Bone marrow (tissue), 2 donors: ENCODE measurements around the gene FASTKD1.
"Not testable (repeated sequence)": the region's sequence is repeated elsewhere in the genome, so short reads cannot be mapped to it uniquely, and the experiment has no call there.

ENCODE experiments used
- DNase-seq, 2 donors: peaks; one replicate each; lab custom pipeline; 2025; lab: John Stamatoyannopoulos, UW

Gene FASTKD1, protein sequence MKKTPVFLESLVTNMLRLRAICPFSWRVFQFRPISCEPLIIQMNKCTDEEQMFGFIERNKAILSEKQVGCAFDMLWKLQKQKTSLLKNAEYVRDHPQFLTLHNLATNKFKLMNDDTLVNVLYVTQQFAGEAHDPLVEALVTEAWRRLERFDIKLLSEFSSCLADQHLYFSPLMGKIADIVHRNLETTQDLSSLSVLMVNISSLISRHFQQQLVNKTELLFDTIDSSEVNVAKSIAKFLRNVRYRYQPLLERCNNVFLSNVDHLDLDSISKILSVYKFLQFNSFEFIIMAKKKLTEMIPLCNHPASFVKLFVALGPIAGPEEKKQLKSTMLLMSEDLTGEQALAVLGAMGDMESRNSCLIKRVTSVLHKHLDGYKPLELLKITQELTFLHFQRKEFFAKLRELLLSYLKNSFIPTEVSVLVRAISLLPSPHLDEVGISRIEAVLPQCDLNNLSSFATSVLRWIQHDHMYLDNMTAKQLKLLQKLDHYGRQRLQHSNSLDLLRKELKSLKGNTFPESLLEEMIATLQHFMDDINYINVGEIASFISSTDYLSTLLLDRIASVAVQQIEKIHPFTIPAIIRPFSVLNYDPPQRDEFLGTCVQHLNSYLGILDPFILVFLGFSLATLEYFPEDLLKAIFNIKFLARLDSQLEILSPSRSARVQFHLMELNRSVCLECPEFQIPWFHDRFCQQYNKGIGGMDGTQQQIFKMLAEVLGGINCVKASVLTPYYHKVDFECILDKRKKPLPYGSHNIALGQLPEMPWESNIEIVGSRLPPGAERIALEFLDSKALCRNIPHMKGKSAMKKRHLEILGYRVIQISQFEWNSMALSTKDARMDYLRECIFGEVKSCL

DNA sequence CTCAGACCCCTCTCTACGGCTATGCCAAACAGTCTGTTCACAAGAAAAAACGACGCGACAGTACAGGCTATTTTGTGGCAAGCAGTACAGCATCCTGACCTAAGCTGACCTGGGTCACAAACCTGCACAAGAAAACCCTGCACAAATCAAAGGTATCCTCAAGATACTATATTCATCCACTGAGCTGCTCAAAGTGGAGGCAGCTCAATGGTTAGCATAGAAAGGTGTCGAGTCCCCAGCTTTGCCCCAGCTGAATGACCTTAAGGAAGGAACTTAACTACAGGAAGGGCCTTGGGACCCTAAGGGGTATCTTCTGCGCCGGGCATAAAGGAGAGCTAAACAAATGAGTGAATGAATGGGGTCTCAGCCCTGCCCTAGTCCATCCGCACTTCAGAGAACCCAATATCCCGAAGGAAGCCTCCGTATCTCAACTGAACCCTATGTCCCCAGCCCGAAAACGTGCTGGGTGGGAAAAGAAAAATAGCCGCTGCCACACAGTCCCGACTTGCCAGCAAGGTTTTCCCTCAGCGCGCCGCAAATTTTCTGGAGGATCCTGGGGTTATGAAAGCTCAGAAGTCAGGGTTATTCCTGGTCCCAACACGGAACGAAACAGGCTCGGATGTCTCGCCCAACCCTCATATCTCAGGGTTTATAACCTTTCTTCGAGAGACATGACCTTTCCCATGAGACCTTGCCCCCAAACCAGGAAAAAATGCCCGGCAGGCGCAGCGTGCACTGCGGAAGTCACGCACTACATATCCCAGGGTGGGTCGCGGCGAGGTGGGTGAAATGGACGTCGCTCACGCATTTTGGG, at the start of gene FASTKD1:
Gene FASTKD1, minus strand, starts transcription at position 706 of the 814 bp plus-strand sequence. CDS start 1,836 bp downstream, outside the sequence.
- peak; percentile 48 to 85 for DNase-seq

DNA sequence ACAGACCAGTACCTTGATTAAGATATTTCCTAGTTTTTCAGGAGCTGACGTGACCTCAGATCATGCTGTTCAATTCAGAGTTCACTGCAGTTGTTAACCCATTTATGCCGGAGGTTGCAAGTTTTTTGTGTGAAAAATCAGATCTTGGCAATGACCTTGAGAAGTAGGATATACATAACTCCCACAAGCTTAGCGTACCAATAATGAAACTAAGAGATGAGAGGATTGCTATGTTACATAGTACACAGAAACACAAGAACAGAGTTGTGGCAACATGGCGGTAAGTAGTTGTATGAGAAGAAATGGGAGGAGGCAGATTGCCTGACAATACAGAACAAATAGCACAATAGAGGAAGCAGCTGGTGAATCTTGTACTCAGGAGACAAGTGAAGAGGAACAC, 49.6 kb upstream of the FASTKD1 start:
- peak in 1 of 2 donors; percentile 13 for DNase-seq

DNA sequence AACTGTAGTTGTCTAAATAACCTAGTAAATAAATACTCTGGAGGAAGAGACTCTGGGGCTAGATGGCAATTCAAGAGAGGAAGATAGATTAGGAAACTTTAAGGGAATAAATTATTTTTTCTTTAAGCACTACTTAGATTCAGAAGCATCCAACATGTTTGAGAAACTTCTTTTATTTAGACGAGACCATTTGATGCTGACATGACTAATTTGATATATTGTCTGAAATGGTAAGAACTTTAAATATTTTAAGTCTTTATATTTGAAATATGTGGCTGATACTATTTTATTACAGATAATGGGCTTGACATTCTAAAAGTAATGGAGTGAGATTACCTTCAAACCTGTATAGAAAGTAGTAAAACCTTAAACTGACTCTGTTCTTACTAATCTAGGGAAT, 46.8 kb upstream of the FASTKD1 start:
- DNase-seq = no peak

DNA sequence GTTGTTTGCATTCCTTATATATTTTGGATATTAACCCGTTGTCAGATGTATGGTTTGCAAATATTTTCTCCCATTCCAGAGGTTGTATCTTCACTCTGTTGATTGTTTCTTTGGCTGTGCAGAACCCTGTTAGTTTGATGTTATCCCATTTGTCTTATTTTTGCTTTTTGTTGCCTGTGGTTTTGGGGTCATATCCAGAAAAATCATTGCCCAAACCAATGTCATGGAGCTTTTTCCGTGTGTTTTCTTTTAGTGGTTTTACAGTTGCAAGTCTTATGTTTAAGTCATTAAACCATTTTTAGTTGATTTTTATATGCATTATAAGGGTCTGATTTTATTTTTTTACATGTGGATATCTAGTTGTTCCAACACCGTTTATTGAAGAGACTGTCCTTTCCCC, 46.3 kb upstream of the FASTKD1 start:
- DNase-seq = no peak

DNA sequence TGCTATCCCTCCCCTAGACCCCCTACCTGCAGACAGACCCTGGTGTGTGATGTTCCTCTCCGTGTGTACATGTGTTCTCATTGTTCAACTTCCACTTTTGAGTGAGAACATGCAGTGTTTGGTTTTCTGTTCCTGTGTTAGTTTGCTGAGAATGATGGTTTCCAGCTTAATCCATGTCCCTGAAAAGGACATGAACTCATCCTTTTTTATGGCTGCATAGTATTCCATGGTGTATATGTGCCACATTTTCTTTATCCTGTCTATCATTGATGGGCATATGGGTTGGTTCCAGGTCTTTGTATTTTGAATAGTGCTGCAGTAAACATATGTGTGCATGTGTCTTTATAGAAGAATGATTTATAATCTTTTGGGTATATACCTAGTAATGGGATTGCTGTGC, 42.3 kb upstream of the FASTKD1 start:
- not testable (repeated sequence) for DNase-seq

DNA sequence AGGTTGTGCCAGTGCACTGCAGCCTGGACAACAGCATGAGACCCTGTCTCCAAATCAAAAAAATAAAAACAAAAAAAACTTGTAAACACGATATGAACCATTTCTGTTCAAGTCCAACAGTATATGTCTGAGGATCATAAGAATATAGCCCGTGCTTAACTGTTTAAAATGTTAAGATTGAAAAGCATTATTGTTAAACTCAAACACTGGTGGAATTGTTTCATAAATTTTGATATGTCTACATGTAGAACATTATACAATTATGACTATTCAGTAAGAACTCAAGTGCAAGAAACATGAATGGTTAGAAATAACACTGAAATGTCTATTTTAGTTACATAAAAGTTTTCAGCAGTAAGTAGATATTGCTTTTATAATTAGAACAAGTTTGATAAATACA, 40.2 kb upstream of the FASTKD1 start:
- no peak for DNase-seq

DNA sequence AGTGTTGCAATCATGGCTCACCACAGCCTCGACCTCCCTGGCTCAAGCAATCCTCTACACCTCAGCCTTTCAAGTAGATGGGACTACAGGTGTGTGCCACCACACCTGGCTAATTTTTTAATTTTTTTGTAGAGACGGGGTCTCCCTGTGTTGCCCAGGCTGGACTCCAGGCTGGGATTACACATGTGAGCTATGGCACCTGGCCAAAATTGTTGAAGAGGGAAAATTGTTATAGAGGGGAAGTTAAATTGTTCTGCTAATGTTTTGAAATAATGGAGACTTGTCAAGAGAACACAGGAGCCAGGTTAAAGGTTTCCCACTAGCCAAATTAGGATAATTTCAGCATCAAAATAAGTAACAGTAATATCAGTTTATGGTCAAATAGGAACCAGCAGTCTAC, 35.6 kb upstream of the FASTKD1 start:
- no peak for DNase-seq

DNA sequence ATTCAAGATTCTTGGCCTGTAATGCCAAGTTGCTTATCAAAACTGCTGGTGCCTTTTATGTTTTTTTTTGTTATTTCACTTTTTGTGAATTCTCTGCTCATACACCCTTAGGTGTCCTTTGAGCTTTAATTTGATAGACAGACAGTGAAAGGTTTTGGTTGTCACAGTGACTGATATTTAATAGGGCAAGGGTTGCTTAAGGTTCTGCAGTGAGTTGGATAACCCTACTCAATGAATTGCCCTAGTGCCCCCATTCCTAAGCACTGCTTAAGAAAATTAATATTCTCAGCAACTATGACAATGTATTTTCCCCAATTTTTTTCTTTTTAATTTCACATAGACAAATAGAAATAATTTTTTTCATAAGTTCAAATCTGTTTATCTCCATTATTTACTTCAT, 25.9 kb upstream of the FASTKD1 start:
- no peak for DNase-seq

DNA sequence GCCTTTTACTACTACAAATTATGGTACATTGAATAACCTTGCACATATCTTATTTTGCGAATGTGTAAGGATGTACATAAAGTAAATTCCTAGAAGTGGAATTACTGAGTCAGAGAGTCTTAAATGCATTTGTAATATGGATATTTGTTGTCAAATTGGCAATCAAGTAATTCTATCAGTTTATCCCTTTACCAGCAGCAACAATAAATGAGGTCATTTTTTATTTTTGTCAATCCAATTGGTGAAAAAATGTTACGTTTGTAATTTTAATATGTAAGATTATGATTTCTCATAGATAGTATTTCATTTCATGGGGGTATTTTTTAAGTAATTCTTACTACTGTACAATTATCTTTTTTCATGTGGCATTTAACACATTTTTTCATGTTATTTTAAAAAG, 25.3 kb upstream of the FASTKD1 start:
- no peak for DNase-seq

DNA sequence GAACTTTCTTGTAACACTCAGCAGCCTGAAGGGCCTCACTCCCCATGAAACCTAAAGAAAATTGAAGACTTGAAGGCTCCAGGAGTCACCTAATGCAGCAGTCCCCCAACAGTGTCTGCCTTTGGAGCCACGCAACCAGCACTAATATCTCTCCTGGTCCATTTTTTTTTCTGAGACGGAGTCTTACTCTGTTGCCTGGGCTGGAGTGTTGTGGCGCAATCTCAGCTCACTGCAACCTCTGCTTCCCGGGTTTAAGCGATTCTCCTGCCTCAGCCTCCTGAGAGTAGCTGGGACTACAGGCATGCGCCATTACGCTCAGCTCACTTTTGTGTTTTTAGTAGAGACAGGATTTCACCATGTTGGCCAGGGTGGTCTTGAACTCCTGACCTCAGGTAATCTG, 22.9 kb upstream of the FASTKD1 start:
- not testable (repeated sequence) for DNase-seq

DNA sequence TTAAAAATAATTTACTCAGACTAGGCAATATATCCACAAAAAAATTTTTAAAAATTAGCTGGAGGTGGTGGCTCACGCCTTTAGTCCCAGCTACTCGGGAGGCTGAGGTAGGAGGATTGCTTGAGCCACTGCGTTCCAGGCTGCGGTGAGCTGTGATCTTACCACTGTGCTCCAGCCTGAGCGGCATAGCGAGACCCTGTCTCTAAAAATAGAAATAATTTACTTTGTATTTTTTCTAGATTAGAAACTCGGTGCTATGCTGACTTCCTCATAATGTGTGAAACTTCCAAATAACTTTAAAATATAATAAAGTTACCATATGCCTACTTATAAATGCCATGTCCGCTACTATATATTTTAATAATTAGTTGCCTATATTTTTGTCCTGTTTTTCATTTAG, 17.1 kb upstream of the FASTKD1 start:
- no peak for DNase-seq

DNA sequence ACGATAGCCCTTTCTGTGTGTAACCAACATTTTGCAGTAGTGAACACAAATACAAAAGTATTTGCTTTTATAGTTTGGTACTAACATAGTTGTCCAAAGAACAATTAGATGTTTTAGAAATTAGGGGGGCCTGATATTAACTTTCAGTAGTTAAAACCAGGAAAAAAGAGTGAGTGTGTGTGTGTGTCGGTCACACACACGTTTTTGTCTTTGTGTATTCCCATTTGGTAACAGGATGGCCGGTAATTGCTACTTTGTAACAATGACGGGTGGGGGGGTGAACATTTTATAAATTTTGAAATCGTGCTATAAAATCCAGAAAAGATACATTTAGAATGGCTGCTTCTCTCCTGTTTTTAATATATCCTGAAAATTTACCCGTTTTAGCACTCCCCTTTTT, 12.0 kb upstream of the FASTKD1 start:
- DNase-seq = no peak

DNA sequence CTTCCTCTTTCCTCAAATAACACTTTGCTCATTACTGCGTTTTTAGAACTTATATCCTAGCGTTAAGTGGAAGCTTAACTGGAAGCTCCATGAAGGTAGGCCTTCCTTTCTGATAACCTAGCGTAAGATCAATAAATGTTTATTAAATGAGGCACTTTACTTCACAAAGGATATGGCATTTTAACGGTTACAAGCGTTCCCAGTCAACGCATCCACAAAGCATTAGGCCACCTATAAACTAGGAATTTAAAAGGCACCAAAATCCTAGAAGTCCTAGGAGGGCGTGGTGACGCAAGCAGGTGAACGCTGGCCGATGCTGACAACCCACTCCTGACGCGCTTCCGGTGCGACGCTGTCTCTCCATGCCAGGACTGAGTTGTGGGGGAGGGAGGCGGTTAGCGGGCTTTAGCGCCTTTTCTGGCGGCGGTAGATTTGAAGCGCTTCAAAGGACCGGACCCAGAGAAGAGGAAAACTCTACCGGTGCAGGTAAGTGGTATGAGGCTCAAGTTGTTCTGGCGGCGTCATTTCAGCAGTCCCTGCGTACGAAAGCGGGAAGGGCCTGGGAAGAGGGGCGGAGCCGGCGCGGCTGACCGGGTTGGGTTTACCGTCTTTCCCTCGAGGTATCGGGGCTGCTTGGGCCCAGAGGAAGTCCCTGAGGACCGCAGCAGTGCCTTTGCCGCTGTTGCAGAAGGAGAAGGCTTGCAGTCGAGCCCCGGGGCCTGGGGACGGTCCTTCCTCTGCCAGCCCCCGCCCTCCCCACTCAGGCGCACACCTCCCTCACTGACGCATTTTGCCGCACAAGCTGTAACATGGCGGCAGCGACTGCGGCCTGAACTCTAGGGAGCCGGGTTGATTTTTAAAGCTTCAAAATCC, 10.6 kb upstream of the FASTKD1 start, which contains the start of gene PPIG:
Gene PPIG, plus strand, starts transcription at position 347 of the 873 bp plus-strand sequence. CDS start 19,691 bp downstream, outside the sequence.
- DNase-seq = peak; percentile 88 to 91

DNA sequence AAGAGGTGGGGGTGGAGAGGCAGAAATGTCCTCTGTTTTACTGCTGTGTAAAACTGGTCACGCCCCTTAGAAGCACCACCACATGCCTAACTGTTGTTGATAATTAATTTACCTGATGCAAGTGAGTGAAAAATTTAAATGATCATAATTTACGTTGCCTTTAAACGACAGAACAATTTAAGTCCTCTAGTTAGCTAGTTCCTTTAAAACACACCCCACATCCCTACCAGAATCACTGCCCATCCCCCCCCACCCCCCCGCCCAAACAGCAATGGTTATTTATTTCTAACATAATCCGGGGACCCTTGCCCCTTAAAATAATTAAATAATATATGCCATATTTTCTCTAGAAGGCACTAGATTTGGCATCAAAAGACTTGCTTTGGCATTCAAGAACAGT, 9.9 kb upstream of the FASTKD1 start:
- no peak for DNase-seq

DNA sequence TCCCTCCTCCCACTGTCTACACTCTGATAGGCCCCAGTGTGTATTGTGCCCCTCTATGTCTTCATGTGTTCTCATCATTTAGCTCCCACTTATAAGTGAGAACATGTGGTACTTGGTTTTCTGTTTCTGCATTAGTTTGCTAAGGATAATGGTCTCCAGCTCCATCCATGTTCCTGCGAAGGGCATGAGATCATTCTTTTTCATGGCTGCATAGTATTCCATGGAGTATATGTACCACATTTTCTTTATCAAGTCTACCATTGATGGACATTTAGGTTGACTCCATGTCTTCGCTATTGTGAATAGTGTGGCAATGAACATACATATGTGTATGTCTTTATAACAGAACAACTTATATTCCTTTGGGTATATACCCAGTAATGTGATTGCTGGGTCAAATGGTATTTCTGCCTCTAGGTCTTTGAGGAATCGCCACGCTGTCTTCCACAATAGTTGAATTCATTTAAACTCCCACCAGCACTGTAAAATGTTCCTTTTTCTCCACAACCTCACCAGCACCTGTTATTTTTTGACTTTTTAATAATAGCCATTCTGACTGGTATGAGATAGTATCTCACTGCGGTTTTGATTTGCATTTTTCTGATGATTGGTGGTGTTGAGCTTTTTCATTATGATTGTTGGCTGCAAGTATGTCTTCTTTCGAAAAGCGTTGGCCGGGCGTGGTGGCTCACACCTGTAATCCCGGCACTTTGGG, 9.0 kb upstream of the FASTKD1 start:
- DNase-seq = not testable (repeated sequence)

DNA sequence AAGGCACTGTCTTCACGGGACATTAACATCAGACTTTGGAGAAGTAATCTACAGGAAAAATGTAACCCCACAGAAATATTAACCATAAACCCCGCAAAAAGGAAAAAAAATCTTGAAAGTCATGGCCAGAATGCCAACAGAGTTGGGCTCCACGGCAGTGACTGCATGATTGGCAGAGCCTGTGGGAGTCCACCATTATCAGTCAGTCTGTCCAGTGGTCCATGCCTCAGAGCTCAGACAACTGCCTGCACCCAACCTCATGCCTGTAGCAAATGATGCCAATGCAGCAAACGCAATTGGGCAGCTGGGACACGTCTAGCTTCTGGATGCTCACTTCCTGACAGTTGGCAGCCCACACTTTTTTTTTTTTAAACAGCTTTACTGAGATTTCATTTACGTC, 5.4 kb upstream of the FASTKD1 start:
- no peak for DNase-seq

DNA sequence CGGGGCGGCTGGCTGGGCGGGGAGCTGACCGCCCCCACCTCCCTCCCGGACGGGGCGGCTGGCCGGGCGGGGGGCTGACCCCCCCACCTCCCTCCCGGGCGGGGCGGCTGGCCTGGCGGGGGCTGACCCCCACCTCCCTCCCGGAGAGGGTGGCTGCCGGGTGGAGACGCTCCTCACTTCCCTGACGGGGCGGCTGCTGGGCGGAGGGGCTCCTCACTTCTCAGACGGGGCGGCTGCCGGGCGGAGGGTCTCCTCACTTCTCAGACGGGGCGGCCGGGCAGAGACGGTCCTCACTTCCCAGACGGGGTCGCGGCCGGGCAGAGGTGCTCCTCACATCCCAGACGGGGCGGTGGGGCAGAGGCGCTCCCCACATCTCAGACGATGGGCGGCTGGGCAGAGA, 1.6 kb upstream of the FASTKD1 start:
- not testable (repeated sequence) for DNase-seq

DNA sequence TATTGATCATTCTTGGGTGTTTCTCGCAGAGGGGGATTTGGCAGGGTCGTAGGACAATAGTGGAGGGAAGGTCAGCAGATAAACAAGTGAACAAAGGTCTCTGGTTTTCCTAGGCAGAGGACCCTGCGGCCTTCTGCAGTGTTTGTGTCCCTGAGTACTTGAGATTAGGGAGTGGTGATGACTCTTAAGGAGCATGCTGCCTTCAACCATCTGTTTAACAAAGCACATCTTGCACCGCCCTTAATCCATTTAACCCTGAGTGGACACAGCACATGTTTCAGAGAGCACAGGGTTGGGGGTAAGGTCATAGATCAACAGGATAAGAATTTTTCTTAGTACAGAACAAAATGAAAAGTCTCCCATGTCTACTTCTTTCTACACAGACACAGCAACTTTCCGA, 874 bp upstream of the FASTKD1 start:
- not testable (repeated sequence) for DNase-seq

DNA sequence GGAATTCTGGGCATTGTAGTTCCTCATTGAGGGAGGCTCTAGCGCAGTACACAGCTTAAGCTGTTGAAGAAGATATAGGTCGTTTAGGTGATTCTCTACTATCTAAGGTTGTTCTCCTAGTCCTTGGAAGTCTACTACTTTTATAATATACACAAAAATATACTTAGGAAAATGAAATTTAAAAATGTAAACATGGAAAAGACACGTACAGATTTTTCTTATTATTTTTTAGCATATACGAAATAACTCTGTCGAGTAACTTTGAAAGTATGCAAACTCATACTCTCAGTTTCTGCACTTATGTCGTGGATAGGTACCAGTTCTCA, 272 bp upstream of the FASTKD1 start:
- DNase-seq = no peak

DNA sequence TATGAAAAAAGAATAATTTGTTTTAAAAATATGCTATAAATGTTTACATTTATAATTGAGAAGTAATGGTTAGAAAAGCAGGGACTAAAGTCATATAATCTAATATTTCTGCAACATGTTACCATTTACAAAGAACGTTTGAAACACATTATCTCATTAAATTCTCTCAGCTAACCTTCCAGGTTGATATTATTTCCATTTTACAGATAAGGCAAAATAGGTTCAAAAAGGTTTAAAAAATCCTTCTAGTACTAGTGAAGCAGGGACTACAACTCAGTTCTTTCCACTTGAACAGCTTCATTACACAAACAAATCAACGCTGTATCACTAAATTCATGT, 875 bp downstream of the FASTKD1 start:
- no peak for DNase-seq

DNA sequence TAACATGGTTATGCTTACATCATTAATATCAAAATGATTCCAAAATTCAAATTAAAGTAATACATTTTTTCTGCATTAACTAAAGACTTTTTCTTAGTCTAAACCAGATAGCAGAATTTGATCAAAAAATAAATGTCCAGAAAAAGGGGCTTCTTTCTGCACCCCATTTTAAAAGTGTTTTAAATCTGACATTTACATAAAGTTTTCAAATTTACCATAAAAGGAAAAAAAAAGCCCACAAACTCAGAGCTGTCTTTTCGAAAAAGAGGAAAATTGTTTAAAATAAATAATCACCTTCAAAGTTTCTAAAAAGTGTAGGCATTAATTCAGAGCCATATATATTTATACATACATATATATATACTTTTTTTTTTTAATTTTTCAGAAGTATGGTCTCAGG, 1.5 kb downstream of the FASTKD1 start:
- no peak for DNase-seq
